H4 (cell line): ENCODE data around the gene QPRT. TPM values are rescaled to one million over a fixed set of nuclear protein-coding genes. Genes with fewer than 3 reads are reported as not detected.
"Not testable (repeated sequence)": the region's sequence is repeated elsewhere in the genome, so short reads cannot be mapped to it uniquely, and the experiment has no call there.

ENCODE experiments used
- DNase-seq: peaks from one replicate; pipeline ENCODE4 v3.0.0-alpha.2; 2015; ENCODE audit warnings: low spot score
- total RNA-seq: library from RNA; depleted of rRNA; stranded (reverse); fragments of >200 nt; shearing (Covaris generic); gene quantifications from 2 replicates; pipeline ENCODE4 v1.2.3, GENCODE V29; 2014

The QPRT gene
- total RNA-seq, 1 experiment from 2014 or later: 0.93 TPM

DNA sequence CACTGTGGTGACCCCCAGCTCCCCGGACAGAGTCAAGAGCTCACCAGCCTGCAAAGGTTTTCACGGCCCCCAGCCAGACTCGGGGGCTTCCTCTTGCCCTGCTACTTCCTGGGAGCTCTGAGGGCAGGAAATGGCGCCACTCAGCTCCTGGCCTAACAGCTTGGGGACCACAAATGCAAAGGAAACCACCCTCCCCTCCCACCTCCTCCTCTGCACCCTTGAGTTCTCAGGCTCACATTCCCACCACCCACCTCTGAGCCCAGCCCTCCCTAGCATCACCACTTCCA lies 16.3 kb upstream of the QPRT start:
- no peak for DNase-seq

DNA sequence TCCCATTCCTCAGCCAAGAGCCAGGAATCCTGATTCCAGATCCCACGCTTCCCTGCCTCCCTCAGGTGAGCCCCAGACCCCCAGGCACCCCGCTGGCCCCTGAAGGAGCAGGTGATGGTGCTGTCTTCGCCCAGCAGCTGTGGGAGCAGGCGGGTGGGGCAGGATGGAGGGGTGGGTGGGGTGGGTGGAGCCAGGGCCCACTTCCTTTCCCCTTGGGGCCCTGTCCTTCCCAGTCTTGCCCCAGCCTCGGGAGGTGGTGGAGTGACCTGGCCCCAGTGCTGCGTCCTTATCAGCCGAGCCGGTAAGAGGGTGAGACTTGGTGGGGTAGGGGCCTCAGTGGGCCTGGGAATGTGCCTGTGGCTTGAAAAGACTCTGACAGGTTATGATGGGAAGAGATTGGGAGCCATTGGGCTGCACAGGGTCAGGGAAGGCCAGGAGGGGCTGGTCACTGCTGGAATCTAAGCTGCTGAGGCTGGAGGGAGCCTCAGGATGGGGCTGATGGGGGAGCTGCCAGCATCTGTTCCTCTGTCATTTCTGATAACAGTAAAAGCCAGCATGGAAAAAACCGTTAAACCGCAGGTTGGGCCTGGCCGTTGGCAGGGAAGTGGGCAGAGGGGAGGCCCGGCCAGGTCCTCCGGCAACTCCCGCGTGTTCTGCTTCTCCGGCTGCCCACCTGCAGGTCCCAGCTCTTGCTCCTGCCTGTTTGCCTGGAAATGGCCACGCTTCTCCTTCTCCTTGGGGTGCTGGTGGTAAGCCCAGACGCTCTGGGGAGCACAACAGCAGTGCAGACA lies 15.8 kb upstream of the QPRT start, which contains the start of gene SPN:
TSS of gene SPN (plus strand) at position 232 of the 791 bp plus-strand sequence. CDS start at position 714, 482 bp downstream.
- no peak for DNase-seq

DNA sequence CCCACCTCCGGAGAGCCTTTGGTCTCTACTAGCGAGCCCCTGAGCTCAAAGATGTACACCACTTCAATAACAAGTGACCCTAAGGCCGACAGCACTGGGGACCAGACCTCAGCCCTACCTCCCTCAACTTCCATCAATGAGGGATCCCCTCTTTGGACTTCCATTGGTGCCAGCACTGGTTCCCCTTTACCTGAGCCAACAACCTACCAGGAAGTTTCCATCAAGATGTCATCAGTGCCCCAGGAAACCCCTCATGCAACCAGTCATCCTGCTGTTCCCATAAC lies 15.2 kb upstream of the QPRT start:
- no peak for DNase-seq

DNA sequence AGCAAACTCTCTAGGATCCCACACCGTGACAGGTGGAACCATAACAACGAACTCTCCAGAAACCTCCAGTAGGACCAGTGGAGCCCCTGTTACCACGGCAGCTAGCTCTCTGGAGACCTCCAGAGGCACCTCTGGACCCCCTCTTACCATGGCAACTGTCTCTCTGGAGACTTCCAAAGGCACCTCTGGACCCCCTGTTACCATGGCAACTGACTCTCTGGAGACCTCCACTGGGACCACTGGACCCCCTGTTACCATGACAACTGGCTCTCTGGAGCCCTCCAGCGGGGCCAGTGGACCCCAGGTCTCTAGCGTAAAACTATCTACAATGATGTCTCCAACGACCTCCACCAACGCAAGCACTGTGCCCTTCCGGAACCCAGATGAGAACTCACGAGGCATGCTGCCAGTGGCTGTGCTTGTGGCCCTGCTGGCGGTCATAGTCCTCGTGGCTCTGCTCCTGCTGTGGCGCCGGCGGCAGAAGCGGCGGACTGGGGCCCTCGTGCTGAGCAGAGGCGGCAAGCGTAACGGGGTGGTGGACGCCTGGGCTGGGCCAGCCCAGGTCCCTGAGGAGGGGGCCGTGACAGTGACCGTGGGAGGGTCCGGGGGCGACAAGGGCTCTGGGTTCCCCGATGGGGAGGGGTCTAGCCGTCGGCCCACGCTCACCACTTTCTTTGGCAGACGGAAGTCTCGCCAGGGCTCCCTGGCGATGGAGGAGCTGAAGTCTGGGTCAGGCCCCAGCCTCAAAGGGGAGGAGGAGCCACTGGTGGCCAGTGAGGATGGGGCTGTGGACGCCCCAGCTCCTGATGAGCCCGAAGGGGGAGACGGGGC lies 14.7 kb upstream of the QPRT start:
- no peak for DNase-seq

DNA sequence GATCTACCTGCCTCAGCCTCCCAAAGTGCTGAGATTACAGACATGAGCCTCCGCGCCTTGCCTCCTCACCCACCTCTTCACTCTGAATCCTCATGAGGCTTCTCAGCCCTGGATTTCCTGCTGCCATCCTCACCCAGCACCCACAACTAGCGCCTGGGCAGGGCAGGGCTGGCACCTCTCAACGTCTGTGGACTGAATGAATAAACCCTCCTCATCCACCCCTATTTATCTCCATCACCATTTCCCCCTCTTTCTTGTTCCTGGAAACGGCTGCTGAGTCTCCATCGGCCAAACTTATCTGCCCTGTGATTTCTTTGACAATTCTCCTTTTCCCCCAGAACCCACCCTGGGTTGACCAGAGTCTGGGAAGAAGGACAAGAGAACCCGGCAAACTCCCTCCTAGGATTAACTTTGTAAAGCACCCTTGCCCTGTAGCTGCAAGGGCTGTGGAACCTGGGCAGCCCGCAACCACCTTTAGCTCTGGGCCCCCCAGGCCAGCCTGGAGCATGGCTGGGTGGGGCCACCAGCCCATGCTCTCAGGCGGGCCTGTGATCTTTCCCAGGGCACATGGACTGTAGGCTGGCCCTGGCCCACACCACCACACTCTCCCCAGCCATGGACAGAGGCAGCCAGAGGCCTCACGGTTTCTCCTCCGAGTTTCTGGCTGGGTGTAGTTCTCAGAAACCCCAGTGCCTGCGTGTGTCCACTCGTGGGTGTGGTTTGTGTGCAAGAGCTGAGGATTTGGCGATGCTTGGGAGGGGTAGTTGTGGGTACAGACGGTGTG lies 13.5 kb upstream of the QPRT start:
- no peak for DNase-seq

DNA sequence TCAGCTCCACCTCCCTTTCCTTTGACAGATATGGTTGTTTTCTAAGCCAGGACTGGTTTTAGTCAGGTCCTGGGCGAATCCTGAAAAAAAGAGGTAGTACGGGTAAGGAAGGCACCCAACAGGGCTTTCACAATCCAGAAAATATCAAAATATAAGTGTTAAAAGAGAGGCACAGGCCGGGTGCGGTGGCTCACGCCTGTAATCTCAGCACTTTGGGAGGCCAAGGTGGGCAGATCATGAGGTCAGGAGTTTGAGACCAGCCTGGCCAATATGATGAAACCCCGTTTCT lies 11.7 kb upstream of the QPRT start:
- not testable (repeated sequence) for DNase-seq

DNA sequence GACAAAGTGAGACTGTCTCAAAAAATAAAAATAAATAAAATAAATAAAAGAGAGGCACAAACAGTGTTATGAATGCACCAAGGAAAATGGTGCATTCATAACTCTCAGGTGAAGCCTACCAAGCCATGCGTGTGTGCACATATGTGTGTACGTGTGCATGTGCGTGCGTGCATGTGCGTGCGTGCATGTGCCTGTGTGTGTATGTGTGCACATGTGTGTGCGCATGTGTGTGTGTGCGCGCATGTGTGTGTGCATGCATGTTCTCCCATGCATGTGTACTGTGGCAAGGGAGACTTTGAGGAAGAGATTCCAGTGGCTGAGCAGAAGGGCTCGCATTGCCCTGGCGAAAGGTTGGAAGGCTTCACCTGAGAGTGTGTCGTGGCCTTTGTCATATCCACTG lies 11.2 kb upstream of the QPRT start:
- no peak for DNase-seq

DNA sequence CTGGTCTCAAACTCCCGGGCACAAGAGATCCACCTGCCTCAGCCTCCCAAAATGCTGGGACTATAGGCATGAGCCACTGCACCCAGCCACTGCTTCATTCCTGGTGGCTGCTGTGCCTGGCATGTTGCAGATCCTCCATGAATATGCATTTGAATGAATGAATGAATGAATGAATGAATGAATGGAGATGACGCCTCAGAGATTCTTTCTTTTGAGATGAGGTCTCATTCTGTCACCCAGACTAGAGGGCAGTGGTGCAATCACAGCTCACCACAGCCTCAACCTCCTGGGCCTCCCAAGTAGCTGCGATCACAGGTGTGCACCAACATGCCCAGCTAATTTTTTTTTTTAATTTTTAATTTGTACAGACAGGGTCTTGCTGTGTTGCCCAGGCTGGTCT lies 10.7 kb upstream of the QPRT start:
- no peak for DNase-seq

DNA sequence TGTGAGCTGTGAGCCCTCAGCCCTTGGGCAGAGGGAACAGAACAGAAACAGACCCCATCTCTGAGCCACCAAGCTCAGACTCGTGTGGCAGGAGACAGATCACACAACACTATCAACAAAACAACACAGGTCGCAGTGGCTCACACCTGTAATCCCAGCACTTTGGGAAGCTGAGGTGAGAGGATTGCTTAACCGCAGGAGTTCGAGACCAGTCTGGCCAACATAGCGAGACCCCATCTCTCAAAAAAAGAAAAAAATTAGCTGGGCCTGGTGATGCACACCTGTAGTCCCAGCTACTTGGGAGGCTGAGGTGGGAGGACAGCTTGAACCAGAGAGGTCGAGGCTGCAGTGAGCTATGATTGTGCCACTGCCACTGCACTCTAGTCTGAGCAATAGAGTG lies 5.5 kb upstream of the QPRT start:
- DNase-seq: no peak

DNA sequence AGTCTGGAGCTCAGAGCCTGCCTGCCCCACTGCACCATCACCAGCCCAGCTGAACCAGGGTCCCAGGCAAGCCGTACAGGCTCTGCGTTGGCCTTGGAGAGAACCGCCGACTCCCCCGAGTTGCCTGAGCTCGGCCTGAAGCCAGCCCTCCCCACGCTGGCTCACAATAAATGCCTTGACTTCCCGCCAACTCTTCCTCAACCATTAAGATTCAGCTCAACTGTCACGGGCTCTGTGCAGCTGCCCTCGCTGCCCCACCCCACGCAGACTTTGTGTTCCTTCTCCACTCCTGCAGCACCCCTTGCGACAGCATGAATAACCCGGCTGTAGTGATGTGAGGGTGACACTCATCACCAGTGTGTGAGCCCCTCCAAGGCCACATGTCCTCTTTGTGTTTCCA lies 4.8 kb upstream of the QPRT start:
- no peak for DNase-seq

DNA sequence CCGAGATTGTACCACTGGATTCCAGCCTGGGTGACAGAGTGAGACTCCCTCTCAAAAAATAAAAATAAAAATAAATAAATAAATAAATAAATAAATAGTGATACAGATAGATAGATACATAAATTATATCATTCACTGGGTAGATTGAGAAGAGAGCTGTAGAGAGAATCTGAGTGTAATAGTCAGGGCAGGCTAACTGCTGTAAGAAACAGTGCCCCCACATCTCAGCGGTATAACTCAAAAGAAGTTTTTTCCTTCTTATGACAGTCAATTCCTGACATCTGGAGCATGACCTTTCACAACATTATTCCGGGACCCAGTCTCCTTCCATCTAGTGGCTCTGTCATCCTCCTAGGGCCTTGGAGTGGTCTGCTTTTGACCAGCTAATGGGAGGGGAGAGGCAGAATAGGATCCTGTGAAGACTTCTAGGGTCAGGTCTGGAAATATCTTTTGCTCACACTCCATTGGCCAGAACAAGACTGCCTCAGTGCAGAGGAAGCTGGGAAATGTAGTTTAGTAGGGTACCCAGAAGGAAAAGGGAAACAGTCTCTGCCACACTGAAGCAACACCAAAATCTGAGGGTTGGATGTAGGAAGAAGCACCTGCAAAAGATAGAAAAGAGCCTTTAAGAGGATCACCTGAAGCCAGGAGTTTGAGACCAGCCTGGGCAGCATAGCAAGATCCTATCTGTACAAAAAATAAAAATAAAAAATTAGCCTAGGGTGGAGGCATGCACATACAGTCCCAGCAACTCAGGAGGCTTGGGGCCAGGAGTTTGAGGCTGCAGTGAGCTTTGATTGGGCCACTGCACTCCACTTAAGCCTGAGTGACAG lies 3.0 kb upstream of the QPRT start:
- no peak for DNase-seq

DNA sequence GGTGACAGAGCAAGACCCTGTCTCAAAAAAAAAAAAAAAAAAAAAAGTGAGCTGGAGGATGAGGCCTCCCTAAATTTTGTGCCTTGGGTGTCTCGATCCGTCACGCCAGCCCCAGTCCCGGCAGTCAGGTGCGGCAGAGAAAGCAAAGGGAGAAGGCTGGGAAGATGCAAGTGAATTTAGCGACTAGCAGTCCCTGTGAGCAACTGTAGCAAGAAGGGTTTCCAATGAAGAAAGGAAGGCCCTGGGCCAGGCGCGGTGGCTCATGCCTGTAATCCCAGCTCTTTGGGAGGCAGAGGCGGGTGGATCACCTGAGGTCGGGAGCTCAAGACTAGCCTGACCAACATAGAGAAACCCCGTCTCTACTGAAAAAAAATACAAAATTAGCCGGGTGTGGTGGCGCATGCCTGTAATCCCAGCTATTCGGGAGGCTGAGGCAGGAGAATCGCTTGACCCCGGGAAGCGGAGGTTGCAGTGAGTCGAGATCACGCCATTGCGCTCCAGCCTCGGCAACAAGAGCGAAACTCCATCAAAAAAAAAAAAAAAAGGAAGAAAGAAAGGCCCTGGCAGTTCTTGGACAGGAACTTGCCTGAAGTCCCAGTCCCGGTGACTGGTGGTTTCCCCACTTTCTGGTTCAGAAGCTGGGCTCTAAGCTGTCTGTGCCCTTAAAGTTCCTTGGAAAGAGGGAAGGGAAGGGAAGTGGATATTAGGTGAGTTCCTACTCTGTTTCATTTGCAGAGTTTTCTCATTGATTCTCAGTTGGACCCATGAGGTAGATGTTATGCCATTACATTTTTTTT lies 1.8 kb upstream of the QPRT start:
- no peak for DNase-seq

DNA sequence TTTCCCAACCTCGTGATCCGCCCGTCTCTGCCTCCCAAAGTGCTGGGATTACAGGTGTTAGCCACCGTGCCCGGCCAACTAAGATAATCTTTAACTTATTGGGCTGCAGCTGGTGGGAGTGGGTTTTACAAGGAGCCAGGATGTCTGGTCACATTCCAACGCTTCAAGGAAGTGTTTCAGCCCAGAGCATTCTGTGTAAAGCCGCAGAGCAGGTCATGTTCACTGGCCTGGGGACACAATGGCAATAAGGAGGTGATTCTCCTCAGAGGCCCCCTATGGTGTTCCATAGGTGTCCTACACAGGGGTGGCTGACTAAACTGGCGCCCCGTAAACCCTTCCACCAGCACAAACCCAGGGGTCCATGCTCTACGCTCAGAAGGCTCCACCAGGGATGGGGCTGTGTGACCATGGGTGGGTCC lies 1.2 kb downstream of the QPRT start:
- no peak for DNase-seq

DNA sequence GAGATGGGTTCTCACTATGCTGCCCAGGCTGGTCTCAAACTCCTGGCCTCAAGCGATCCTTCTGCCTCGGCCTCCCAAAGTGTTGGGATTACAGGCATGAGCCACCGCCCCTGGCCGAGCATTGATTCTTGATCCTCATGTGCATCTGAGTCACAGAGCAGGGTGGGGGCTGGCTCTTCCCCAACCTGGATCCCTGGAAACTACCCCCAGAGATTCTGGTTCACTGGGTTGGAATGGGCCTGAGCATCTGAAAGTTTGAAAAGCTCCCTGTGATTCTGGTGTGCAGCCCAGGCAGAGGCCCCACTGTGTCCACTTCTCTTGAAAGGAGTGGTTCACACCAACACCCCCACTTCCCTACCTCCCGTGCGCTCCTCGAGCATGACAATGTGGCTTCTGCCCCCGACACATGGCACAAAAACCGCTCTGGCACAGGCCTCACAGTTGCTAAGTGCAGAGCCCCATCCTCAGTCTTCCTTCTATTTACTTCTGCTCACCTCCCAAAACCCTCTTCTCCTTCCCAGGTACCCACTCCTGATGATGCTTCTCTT lies 4.6 kb downstream of the QPRT start:
- DNase-seq: no peak

DNA sequence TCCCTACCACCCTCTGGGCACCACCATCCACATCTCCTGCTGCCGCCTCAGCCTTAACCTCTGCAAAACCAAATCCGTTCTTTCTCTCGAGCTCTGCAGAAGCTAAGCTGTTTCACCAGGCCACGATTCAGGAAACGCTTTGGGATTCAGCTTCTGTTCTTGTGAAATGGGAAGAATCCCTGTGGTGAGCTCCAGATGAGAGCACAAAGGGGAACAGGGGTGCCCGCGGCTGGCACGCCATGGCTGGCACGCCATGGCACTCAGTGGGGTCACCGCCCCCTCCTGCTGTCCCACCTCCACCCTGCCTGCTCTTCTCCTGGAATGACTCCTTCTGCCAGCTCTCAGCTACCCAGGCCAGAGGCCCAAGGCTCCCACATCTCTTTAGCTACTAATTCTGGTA lies 5.7 kb downstream of the QPRT start:
- DNase-seq: no peak

DNA sequence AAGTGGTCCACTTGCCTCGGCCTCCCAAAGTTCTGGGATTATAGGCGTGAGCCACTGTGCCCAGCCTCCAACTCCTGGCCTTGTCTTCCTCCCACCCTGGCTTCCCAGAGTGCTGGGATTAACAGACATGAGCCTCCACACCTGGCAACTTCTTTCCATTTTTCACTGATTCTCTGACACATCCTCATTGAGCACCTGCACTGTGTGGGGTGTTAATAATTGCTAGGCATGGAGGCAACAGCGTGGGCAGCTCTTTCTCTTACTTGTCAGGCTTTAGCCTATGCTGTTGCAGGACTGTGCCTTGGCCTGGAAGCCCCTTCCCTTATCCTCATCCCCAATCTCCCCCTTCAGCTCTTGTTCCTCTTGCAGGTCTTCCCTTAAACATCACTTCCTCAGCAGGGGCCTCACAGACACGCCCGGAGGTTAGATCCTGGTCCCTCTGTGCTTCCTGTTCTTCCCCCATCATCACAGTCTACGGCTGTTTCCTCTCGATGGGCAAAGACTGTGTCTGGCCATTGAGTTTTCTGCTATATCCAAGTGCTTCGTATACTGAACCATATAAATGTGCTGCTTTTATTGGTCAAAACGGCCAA lies 7.9 kb downstream of the QPRT start:
- no peak for DNase-seq

DNA sequence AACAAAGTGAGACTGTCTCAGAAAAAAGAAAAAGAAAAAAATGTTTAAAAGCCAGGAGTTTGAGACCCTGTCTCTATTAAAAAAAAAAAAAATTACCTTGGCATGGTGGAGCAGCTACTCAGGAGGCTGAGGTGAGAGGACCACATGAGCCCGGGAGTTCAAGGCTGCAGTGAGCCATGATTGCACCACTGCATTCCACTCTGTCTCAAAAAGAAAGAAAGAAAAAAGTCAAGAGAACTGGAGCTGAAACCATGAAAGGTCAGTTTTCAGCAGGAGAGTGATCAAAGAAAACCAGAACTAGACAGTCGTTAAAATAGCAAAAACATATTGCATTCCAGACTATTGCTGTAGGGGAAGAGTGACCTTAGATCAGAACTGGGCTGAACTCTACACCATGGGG lies 8.8 kb downstream of the QPRT start:
- DNase-seq: no peak

DNA sequence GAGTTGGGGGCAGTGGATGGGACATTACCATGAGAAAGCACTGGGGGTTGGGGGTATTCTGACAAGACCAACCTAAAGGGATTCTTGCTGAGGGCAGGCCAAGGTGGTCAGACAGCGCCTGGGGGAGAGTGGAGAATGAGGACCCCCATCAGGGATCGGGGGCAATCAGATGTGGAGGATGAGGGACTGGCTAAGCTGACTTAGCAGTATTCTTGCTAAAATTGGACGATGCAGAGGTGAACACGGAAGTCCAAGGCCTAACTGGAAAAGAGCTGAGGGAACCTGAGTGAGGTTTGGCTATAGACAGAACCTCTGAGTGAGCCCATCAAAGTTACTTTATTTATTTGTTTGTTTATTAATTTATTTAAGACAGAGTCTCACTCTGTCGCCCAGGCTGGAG lies 9.2 kb downstream of the QPRT start:
- DNase-seq: no peak

DNA sequence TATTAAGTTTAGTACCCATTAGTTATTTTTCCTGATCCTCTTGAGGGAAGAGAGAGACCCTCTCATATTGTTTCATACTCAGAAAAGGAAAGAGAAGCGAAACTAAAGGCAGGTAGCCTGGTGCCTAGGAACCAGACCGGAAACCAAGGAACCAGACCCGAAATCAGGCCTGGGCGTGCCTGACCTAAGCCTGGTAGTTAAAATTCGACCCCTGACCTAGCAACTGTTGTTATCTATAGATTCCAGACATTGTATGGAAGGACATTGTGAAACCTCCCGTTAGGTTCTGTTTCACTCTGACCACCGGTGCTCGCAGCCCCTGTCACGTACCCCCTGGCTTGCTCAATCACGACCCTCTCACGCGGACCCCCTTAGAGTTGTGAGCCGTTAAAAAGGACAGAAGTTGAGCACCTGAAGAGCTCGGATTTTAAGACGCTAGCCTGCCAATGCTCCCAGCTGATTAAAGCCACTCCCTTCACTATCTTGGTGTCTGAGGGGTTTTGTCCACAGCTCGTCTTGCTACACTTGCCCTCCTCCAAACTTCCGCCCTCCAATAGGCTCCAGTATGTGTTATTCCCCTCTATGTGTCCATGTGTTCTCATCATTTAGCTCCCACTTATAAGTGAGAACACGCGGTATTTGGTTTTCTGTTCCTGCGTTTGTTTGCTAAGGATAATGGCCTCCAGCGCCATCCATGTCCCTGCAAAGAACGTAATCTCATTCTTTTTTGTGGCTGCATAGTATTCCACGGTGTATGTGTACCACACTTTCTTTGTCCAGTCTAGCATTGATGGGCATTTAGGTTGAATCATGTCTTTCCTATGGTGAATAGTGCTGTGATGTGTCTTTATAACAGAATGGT lies 10.7 kb downstream of the QPRT start:
- not testable (repeated sequence) for DNase-seq

DNA sequence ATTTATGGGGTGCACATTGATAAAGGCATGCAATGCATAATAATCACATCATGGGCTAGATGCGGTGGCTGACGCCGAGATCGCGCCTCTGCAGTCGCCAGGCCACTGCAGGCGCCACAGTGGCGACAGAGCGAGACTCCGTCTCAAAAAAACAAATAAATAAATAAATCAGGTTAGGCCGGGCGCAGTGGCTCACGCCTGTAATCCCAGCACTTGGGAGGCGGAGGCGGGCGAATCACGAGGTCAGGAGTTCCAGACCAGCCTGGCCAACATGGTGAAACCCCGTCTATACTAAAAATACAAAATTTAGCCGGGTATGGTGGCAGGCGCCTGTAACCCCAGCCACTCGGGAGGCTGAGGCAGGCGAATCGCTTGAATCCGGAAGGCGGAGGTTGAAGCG lies 13.6 kb downstream of the QPRT start:
- not testable (repeated sequence) for DNase-seq
